Stimulated activated CD4-positive, alpha-beta T cell treated with anti-CD3 and anti-CD28 coated beads, Interleukin-2, amount 100 ng/mL, for 48 hours (primary cell): ENCODE measurements around the gene SCUBE2.
"Not testable (repeated sequence)": the region's sequence is repeated elsewhere in the genome, so short reads cannot be mapped to it uniquely, and the experiment has no call there.

Source experiments
- DNase-seq, 2 donors: peaks; one replicate each; pipeline ENCODE4 v3.0.0-alpha.2; 2020

SCUBE2 gene

GRCh38 chr11:9103542-9104276, 12.3 kb upstream of the SCUBE2 start:
- no peak for DNase-seq

- DNase-seq = no peak
Measured at GRCh38 chr11:9099617-9100016, 8.2 kb upstream of the SCUBE2 start.

- DNase-seq = not testable (repeated sequence)
Measured at GRCh38 chr11:9098455-9098854, 7.1 kb upstream of the SCUBE2 start.

GRCh38 chr11:9097186-9097943, 6.0 kb upstream of the SCUBE2 start:
- DNase-seq = not testable (repeated sequence)

GRCh38 chr11:9096427-9096826, 5.0 kb upstream of the SCUBE2 start:
- DNase-seq = no peak

GRCh38 chr11:9095421-9095820, 4.0 kb upstream of the SCUBE2 start:
- peak in 1 of 2 donors; percentile 12 for DNase-seq

GRCh38 chr11:9094420-9094819, 3.0 kb upstream of the SCUBE2 start:
- no peak for DNase-seq

- no peak for DNase-seq
Measured at GRCh38 chr11:9092853-9093778, 1.7 kb upstream of the SCUBE2 start.

- no peak for DNase-seq
Measured at GRCh38 chr11:9092072-9092471, 673 bp upstream of the SCUBE2 start.

GRCh38 chr11:9090488-9091043, 833 bp downstream of the SCUBE2 start:
- DNase-seq = no peak

- no peak for DNase-seq
Measured at GRCh38 chr11:9089636-9090035, 1.8 kb downstream of the SCUBE2 start.

GRCh38 chr11:9089061-9089460, 2.3 kb downstream of the SCUBE2 start:
- no peak for DNase-seq

GRCh38 chr11:9082575-9082974, 8.8 kb downstream of the SCUBE2 start:
- no peak for DNase-seq

- DNase-seq = no peak
Measured at GRCh38 chr11:9081153-9081552, 10.2 kb downstream of the SCUBE2 start.

GRCh38 chr11:9078113-9079086, 13.0 kb downstream of the SCUBE2 start:
- DNase-seq = no peak

GRCh38 chr11:9077164-9077563, 14.2 kb downstream of the SCUBE2 start:
- DNase-seq = no peak

GRCh38 chr11:9076661-9077060, 14.7 kb downstream of the SCUBE2 start:
- no peak for DNase-seq

GRCh38 chr11:9076046-9076445, 15.4 kb downstream of the SCUBE2 start:
- no peak for DNase-seq

- no peak for DNase-seq
Measured at GRCh38 chr11:9075556-9075955, 15.8 kb downstream of the SCUBE2 start.

- no peak for DNase-seq
Measured at GRCh38 chr11:9074338-9075029, 16.9 kb downstream of the SCUBE2 start.
